ENCODE results near the gene DSCAML1.

DNA sequence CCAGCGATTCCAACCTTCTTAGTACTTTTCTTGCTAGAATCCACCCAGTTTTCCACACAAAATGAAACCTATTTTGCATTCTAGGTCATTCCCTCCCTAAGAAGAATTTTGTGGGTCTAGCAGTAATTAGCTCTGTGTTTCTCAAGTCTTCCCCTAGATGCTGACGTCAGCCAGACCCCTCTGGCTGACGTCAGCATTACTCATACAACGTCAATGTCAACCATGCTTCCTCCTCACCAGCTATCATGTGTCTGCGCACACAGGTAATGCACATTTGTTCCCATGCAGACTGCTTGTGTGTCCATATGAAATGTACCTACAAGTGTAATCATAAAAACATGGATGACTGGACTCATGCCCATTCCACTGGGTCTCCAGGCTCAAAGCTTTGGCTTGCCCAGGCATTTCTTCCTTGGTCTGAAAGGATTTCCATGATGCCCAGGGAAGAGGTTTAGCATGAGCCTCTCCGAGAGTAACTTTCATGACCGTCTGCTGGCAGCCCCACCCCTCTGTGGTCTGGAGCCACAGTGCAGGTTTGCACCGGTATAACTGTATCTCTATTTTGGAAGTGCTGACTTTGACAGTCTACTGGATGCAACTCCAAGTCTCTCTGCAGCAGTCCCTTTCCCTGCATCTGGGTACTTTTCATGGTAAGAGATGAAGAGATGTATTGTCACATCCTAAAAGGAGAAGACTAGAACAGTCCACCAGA, 58.6 kb downstream of the DSCAML1 start:
- TF ChIP-seq SP1 (CRISPR knock-in tag; conservative IDR thresholded peaks at IDR 0.05) (no peak), CTCF (IDR thresholded peaks at IDR 0.05) (no peak), ZNF671 (CRISPR knock-in tag; IDR thresholded peaks at IDR 0.05) (no peak), STAT6 (CRISPR knock-in tag; conservative IDR thresholded peaks at IDR 0.05; ENCODE audit: low read depth) (no peak)
- TF ChIP-seq, protein P1, sequence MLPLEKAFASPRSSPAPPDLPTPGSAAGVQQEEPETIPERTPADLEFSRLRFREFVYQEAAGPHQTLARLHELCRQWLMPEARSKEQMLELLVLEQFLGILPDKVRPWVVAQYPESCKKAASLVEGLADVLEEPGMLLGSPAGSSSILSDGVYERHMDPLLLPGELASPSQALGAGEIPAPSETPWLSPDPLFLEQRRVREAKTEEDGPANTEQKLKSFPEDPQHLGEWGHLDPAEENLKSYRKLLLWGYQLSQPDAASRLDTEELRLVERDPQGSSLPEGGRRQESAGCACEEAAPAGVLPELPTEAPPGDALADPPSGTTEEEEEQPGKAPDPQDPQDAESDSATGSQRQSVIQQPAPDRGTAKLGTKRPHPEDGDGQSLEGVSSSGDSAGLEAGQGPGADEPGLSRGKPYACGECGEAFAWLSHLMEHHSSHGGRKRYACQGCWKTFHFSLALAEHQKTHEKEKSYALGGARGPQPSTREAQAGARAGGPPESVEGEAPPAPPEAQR (CRISPR knock-in tag; IDR thresholded peaks at IDR 0.05) = no peak
- TF ChIP-seq, protein P2, sequence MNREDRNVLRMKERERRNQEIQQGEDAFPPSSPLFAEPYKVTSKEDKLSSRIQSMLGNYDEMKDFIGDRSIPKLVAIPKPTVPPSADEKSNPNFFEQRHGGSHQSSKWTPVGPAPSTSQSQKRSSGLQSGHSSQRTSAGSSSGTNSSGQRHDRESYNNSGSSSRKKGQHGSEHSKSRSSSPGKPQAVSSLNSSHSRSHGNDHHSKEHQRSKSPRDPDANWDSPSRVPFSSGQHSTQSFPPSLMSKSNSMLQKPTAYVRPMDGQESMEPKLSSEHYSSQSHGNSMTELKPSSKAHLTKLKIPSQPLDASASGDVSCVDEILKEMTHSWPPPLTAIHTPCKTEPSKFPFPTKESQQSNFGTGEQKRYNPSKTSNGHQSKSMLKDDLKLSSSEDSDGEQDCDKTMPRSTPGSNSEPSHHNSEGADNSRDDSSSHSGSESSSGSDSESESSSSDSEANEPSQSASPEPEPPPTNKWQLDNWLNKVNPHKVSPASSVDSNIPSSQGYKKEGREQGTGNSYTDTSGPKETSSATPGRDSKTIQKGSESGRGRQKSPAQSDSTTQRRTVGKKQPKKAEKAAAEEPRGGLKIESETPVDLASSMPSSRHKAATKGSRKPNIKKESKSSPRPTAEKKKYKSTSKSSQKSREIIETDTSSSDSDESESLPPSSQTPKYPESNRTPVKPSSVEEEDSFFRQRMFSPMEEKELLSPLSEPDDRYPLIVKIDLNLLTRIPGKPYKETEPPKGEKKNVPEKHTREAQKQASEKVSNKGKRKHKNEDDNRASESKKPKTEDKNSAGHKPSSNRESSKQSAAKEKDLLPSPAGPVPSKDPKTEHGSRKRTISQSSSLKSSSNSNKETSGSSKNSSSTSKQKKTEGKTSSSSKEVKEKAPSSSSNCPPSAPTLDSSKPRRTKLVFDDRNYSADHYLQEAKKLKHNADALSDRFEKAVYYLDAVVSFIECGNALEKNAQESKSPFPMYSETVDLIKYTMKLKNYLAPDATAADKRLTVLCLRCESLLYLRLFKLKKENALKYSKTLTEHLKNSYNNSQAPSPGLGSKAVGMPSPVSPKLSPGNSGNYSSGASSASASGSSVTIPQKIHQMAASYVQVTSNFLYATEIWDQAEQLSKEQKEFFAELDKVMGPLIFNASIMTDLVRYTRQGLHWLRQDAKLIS (CRISPR knock-in tag; IDR thresholded peaks at IDR 0.05; ENCODE audit: borderline replicate concordance) = no peak
- TF ChIP-seq, protein P3, sequence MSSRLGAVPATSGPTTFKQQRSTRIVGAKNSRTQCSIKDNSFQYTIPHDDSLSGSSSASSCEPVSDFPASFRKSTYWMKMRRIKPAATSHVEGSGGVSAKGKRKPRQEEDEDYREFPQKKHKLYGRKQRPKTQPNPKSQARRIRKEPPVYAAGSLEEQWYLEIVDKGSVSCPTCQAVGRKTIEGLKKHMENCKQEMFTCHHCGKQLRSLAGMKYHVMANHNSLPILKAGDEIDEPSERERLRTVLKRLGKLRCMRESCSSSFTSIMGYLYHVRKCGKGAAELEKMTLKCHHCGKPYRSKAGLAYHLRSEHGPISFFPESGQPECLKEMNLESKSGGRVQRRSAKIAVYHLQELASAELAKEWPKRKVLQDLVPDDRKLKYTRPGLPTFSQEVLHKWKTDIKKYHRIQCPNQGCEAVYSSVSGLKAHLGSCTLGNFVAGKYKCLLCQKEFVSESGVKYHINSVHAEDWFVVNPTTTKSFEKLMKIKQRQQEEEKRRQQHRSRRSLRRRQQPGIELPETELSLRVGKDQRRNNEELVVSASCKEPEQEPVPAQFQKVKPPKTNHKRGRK (CRISPR knock-in tag; IDR thresholded peaks at IDR 0.05; ENCODE audit: borderline replicate concordance) = no peak
